ENCODE data around the gene EPB42.

The EPB42 gene

DNA sequence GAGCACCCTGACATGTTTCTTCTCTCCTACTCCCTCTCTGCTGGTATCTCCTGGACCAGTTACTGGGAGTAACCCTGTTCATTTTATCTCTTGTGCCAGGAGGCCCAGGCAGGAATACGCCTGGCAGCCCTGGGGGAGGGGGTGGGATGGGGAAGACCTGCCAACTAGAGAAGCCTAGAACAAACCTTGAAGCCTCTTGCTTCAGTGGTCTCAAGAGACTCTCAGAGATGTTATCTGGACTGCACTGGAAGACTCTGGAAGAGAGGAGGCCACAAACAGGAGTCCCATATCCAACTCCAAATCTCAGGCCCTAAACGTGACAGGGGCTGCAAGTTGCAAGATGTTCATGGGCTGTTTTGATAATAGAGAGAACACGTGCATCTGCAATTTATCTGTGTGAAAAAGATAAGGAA is at the start of gene EPB42:
EPB42 (minus strand) TSS at position 28 of the 413 bp plus-strand sequence. CDS start 193 bp downstream, outside the sequence.
- Histone ChIP-seq H3K9ac (ENCODE audit: insufficient read length) (no peak within 1 kb of the TSS), H3K27ac (no peak within 1 kb of the TSS), H3K9me3 (ENCODE audit: low read depth, low read length) (no peaks in the 10 kb centered on the region), H3K36me3 (ENCODE audit: insufficient read depth, low read length) (no peaks in the 10 kb centered on the region), H3K4me3 (no peak within 1 kb of the TSS)
- TF ChIP-seq POLR2AphosphoS5 (IDR thresholded peaks at IDR 0.05; ENCODE audit: borderline replicate concordance, low read depth, low read length) (no peak), FOXP2 (optimal IDR thresholded peaks at IDR 0.05; ENCODE audit: control extremely low read depth, extremely low read length, insufficient read depth) (no peak), EZH2 (IDR thresholded peaks at IDR 0.05) (no peak)
- no peak for DNase-seq (ENCODE audit: low read depth, low spot score)

DNA sequence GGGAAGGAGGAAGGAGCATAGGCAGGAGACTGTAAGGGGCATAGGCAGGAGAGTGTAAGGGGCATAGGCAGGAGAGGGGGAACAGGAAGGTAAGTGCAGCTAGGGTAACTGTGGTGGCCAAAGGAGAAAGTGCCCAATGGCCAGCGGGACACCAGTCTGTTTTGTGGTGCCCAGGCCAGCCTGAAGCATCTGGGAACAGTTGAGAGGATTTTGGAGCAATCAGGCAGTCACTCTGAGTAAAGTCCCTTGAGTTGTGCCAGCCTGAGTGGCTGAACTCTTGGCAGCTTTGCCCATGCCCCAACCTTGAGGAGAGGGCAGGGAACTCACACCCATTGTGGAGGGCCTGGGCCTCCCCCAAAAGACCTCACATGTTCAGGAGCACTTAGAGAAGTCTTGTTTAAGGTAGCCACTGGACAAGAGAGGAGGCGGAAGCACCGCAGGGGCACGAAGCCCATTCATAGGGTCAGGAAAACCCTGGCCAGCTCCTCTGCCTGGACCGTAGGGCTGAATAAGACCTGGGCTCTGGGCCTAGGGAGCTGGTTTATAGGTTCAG is 49.4 kb upstream of the EPB42 start:
- Histone ChIP-seq H3K9ac (ENCODE audit: insufficient read length) (no peak overlapping the region), H3K36me3 (ENCODE audit: insufficient read depth, low read length) (no peaks in the 10 kb centered on the region), H3K9me3 (ENCODE audit: low read depth, low read length) (no peaks in the 10 kb centered on the region), H3K4me3 (no peak overlapping the region), H3K27ac (no peak overlapping the region)
- TF ChIP-seq EZH2 (IDR thresholded peaks at IDR 0.05) = no peak
- no peak for TF ChIP-seq POLR2AphosphoS5 (IDR thresholded peaks at IDR 0.05; ENCODE audit: borderline replicate concordance, low read depth, low read length)
- no peak for TF ChIP-seq FOXP2 (optimal IDR thresholded peaks at IDR 0.05; ENCODE audit: control extremely low read depth, extremely low read length, insufficient read depth)
- DNase-seq (ENCODE audit: low read depth, low spot score) = no peak

DNA sequence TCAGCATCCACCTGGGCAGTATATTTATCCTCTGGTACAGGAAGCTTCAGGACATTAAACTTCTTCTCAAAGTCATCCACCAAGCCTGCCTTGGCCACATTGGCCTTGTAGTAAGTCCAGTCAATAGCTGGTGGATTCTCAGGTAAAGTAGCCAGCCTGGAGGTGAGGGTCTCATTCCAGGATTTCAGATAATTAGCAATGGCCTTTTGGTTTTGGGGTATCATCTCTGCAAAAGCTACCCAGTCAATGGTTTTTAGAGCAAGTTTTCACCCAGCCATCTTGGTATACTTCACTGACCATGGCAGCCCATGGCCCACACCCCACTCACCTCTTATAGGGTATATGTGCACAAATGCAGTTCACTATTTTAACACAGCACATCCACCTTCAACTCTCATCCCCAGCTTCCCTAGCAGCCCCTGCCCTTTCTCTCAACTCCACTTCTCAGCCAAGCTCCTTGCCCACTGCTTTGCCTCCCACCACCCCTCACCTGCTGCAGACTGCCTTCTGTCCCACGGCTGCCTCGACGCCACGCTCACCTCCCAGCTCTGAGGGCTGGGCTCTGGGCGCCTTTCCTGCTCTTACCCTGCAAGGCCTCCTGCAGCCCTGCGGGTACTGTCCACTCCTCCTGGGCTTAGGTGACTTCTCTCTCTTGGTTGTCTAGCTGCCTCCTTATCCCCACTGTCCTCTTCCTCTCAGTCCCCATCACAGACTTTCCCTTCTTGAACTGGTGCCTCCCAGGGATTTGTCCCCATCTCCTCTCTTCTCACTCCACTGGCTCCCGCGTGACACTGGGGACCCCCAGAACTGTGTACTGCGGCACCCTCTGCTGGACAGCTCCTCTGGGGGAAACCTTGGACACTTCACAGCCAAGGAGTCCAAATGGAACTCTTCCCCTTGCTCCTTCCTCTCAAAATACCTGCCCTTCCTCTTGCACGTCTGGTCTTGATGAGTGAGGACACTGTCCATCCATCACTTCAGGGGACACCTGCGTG is 47.6 kb upstream of the EPB42 start:
- H3K9me3 ChIP-seq (ENCODE audit: low read depth, low read length) = no peaks in the 10 kb centered on the region
- no peak for DNase-seq (ENCODE audit: low read depth, low spot score)
- H3K9ac ChIP-seq (ENCODE audit: insufficient read length) = no peak overlapping the region
- H3K4me3 ChIP-seq = no peak overlapping the region
- TF ChIP-seq EZH2 (IDR thresholded peaks at IDR 0.05) (no peak), POLR2AphosphoS5 (IDR thresholded peaks at IDR 0.05; ENCODE audit: borderline replicate concordance, low read depth, low read length) (no peak)
- no peaks in the 10 kb centered on the region for H3K36me3 ChIP-seq (ENCODE audit: insufficient read depth, low read length)
- no peak overlapping the region for H3K27ac ChIP-seq

DNA sequence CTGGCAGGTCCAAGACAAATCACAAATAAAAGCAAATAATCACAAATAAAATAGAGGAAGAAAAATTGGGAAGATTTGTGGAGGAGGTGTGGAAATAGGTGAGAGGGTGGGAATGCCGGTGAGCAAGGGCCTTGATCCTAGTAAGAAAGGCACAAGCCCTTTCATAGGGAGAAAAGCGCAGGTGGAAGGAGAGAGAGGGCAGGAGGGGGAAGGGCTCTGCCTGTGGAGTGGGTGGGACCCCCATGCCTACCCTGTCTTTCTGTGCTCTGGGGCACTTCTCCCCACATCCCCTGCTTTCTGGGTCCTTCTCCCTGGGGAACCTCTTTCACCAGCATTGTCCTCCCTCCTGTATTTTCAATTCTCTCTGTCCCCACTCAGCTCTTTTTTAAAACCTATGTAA is 46.6 kb upstream of the EPB42 start:
- H3K9ac ChIP-seq (ENCODE audit: insufficient read length) = no peak overlapping the region
- H3K36me3 ChIP-seq (ENCODE audit: insufficient read depth, low read length) = no peaks in the 10 kb centered on the region

DNA sequence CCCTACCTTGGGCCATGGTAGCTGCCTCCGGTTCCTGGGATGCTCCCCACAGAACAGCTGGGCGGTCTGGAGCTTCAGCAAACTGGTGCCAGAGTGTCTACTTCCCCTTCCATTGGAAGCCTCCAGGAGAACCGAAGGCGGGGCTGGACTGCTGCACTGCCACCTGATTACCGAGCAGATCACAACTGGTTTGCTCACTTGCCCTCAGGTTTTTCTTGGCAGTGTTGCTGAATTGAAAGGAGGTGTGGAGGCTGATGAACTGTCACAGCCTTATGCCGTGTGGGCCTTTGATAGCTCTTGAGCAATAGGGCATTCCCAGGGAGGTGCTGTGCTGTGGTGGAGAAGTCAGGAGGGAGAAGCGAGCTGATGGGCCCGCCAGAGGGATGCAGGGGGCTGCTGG is 46.0 kb upstream of the EPB42 start, which contains the start of gene TGM5:
TGM5 (minus strand) TSS at position 95 of the 400 bp plus-strand sequence; CDS start at position 16, 79 bp downstream.
- H3K27ac ChIP-seq = no peak within 1 kb of the TSS
- no peak within 1 kb of the TSS for H3K9ac ChIP-seq (ENCODE audit: insufficient read length)
- TF ChIP-seq EZH2 (IDR thresholded peaks at IDR 0.05) (no peak), FOXP2 (optimal IDR thresholded peaks at IDR 0.05; ENCODE audit: control extremely low read depth, extremely low read length, insufficient read depth) (no peak), POLR2AphosphoS5 (IDR thresholded peaks at IDR 0.05; ENCODE audit: borderline replicate concordance, low read depth, low read length) (no peak)
- no peaks in the 10 kb centered on the region for H3K9me3 ChIP-seq (ENCODE audit: low read depth, low read length)
- no peak within 1 kb of the TSS for H3K4me3 ChIP-seq
- no peaks in the 10 kb centered on the region for H3K36me3 ChIP-seq (ENCODE audit: insufficient read depth, low read length)
- no peak for DNase-seq (ENCODE audit: low read depth, low spot score)

More for the DNA sequence above, 46.6 kb upstream of the EPB42 start:
- no peak overlapping the region for H3K4me3 ChIP-seq
- H3K9me3 ChIP-seq (ENCODE audit: low read depth, low read length) = no peaks in the 10 kb centered on the region
- TF ChIP-seq FOXP2 (optimal IDR thresholded peaks at IDR 0.05; ENCODE audit: control extremely low read depth, extremely low read length, insufficient read depth) (no peak), POLR2AphosphoS5 (IDR thresholded peaks at IDR 0.05; ENCODE audit: borderline replicate concordance, low read depth, low read length) (no peak), EZH2 (IDR thresholded peaks at IDR 0.05) (no peak)
- no peak overlapping the region for H3K27ac ChIP-seq
- no peak for DNase-seq (ENCODE audit: low read depth, low spot score)

DNA sequence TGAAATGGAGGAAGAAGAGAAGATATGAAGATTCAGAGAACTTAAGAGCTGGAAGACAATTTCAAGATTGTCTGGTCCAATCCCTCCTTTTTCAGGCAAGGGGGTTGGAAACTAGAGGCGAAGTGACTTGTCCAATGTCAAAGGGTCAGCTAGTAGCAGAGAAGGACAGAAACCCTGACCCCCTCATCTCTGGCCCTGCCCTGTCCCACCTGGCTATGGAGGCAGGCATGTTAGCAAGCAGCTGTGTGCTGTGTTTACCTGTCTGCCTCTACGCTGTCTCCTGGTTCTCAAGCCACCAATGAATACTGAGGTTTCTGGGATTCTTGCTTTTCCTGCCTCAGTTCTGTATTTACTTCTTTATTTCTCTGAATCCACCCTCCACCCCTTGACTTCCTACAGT is 45.6 kb upstream of the EPB42 start:
- TF ChIP-seq EZH2 (IDR thresholded peaks at IDR 0.05) (no peak), POLR2AphosphoS5 (IDR thresholded peaks at IDR 0.05; ENCODE audit: borderline replicate concordance, low read depth, low read length) (no peak), FOXP2 (optimal IDR thresholded peaks at IDR 0.05; ENCODE audit: control extremely low read depth, extremely low read length, insufficient read depth) (no peak)
- DNase-seq (ENCODE audit: low read depth, low spot score) = no peak
- no peak overlapping the region for H3K9ac ChIP-seq (ENCODE audit: insufficient read length)
- no peak overlapping the region for H3K4me3 ChIP-seq
- no peaks in the 10 kb centered on the region for H3K36me3 ChIP-seq (ENCODE audit: insufficient read depth, low read length)
- H3K9me3 ChIP-seq (ENCODE audit: low read depth, low read length) = no peaks in the 10 kb centered on the region
- no peak overlapping the region for H3K27ac ChIP-seq

DNA sequence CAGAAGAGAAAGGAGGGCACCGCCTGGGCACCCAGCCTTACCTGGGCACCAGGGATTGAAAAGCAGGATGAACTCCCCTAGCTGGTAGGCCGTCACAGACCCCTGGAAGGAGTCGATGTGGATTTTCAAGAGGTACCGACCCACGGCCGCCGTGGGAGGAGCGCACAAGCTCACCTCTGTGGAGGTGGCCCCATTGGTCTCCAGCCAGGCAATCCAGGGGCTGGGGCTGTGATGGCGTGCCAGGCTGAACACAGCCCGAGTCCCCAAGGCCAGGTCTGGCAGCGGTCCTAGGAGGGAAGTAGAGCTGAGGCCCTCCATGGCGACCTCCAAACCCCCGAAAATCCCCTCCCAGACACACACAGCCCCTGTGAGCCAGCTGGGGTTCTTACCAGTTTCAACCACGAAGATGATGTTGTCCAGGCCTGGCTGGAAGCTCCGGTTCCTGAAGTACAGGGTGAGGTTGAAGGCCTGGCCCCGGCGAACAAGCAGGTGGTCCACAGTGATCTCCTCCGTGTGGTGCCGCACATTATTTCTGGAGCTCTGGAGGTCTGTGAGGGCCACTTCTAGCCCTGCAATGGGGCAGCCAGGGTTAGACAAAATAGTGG is 39.3 kb upstream of the EPB42 start:
- Histone ChIP-seq H3K36me3 (ENCODE audit: insufficient read depth, low read length) (no peaks in the 10 kb centered on the region), H3K4me3 (no peak overlapping the region), H3K9ac (ENCODE audit: insufficient read length) (no peak overlapping the region), H3K9me3 (ENCODE audit: low read depth, low read length) (no peaks in the 10 kb centered on the region), H3K27ac (no peak overlapping the region)
- no peak for TF ChIP-seq EZH2 (IDR thresholded peaks at IDR 0.05)
- no peak for DNase-seq (ENCODE audit: low read depth, low spot score)

DNA sequence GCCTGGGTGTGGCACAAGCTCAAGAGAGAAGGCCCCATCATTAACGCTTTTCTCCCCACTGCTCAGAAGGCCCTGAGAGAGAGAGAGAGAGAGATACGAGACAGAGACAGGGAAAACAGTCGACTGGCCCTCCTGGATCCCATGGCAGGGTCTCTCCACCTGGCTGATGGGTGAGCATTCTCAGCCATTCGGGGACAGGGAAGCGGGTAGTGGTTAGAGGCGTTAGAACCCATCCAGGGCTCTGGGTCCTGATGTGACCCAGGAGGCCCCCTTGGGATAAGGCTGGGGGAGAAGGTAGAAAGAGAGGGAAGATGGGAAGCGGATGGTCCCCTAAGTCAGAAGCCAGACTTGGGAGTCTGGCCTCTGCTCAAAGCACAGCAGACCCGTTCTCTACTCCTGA is 38.0 kb upstream of the EPB42 start:
- no peaks in the 10 kb centered on the region for H3K9me3 ChIP-seq (ENCODE audit: low read depth, low read length)
- no peak for TF ChIP-seq EZH2 (IDR thresholded peaks at IDR 0.05)
- no peak for TF ChIP-seq FOXP2 (optimal IDR thresholded peaks at IDR 0.05; ENCODE audit: control extremely low read depth, extremely low read length, insufficient read depth)
- TF ChIP-seq POLR2AphosphoS5 (IDR thresholded peaks at IDR 0.05; ENCODE audit: borderline replicate concordance, low read depth, low read length) = no peak
- no peak overlapping the region for H3K4me3 ChIP-seq
- no peaks in the 10 kb centered on the region for H3K36me3 ChIP-seq (ENCODE audit: insufficient read depth, low read length)
- no peak for DNase-seq (ENCODE audit: low read depth, low spot score)
- no peak overlapping the region for H3K27ac ChIP-seq
- H3K9ac ChIP-seq (ENCODE audit: insufficient read length) = no peak overlapping the region

All from SK-N-MC (cell line).